Upper lobe of right lung (tissue), 1 donor: Measurements from ENCODE around the gene CYP8B1. TPM values are rescaled to one million over a fixed set of nuclear protein-coding genes. Genes with fewer than 3 reads are reported as not detected.

Source experiments
- ATAC-seq: fragments of 200-7000 bp; cut with Tn5 transposase; one replicate; pipeline ENCODE4 v1.9.1; 2020; ENCODE audit warnings: mild to moderate bottlenecking, moderate library complexity
- DNase-seq: peaks from one replicate; pipeline ENCODE4 v3.0.0-alpha.2; 2020
- H3K27ac ChIP-seq: fragments of 200-600 bp; one replicate; pipeline ENCODE4 v1.8.0; 2022
- H3K27me3 ChIP-seq: fragments of 200-600 bp; one replicate; pipeline ENCODE4 v1.8.0; 2022; ENCODE audit warnings: mild to moderate bottlenecking
- H3K36me3 ChIP-seq: fragments of 200-600 bp; one replicate; pipeline ENCODE4 v1.8.0; 2022
- H3K4me1 ChIP-seq: fragments of 200-600 bp; one replicate; pipeline ENCODE4 v1.8.0; 2022
- H3K4me3 ChIP-seq: fragments of 200-600 bp; one replicate; pipeline ENCODE4 v1.8.0; 2022; ENCODE audit warnings: mild to moderate bottlenecking
- H3K9me3 ChIP-seq: fragments of 200-600 bp; one replicate; pipeline ENCODE4 v1.8.0; 2022
- intact Hi-C: fragments of 100-400 bp; cut with DNase I; formaldehyde crosslinking; loops from one replicate; pipeline ENCODE4 v1.11.0; 2022
- total RNA-seq: library from RNA; stranded (reverse); fragmentation: NEBNext Ultra II Directional; extraction: Animal tissue kit (Norgen Biotek cat#: 25700); gene quantifications from one replicate; pipeline ENCODE4 v1.2.1, GENCODE V29; 2021
- TF ChIP-seq, protein P1 (sequence below): fragments of 200-600 bp; IDR thresholded peaks from one replicate; pipeline ENCODE4 v1.8.0; 2022; ENCODE audit warnings: antibody characterized with exemption
- donor health status: DM: no; HTN: yes; CAD: no; lungs with severe emphysema.

The CYP8B1 gene
- total RNA-seq, 1 donor from 2014 or later = not detected

DNA sequence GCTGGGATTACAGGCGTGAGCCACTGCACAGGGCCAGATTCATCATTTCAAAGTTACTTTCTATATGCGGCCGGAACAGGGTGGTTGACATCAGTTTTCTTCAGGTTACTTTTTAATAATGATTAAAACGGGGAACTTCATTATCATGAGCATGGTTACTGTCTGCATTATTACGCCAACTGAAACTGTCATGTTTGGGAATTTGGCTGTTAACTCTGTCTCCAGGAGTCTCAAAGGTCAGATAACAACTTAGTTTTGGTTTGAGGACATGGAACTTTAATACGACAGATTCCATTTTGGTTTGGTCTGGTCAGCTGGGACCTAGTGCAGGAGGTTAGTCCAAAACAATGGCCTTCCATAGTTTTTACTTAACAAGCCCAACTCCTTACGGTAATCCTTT is 8.5 kb downstream of the CYP8B1 start:
- TF ChIP-seq, protein P1, sequence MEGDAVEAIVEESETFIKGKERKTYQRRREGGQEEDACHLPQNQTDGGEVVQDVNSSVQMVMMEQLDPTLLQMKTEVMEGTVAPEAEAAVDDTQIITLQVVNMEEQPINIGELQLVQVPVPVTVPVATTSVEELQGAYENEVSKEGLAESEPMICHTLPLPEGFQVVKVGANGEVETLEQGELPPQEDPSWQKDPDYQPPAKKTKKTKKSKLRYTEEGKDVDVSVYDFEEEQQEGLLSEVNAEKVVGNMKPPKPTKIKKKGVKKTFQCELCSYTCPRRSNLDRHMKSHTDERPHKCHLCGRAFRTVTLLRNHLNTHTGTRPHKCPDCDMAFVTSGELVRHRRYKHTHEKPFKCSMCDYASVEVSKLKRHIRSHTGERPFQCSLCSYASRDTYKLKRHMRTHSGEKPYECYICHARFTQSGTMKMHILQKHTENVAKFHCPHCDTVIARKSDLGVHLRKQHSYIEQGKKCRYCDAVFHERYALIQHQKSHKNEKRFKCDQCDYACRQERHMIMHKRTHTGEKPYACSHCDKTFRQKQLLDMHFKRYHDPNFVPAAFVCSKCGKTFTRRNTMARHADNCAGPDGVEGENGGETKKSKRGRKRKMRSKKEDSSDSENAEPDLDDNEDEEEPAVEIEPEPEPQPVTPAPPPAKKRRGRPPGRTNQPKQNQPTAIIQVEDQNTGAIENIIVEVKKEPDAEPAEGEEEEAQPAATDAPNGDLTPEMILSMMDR = no peak
- intact Hi-C loops = no loop called here
- Histone ChIP-seq H3K4me1 (no peaks in the 10 kb centered on the region), H3K27me3 (no peaks in the 10 kb centered on the region), H3K36me3 (no peaks in the 10 kb centered on the region), H3K4me3 (no peak overlapping the region), H3K9me3 (no peaks in the 10 kb centered on the region), H3K27ac (no peak overlapping the region)
- DNase-seq = no peak
- no peak for ATAC-seq

DNA sequence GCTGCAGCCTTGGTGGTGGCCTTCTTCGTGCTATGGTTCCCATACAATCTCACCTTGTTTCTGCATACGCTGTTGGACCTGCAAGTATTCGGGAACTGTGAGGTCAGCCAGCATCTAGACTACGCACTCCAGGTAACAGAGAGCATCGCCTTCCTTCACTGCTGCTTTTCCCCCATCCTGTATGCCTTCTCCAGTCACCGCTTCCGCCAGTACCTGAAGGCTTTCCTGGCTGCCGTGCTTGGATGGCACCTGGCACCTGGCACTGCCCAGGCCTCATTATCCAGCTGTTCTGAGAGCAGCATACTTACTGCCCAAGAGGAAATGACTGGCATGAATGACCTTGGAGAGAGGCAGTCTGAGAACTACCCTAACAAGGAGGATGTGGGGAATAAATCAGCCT is 10.4 kb downstream of the CYP8B1 start:
- intact Hi-C loops = no loop called here
- Histone ChIP-seq H3K36me3 (no peaks in the 10 kb centered on the region), H3K27me3 (no peaks in the 10 kb centered on the region), H3K4me3 (no peak overlapping the region), H3K27ac (no peak overlapping the region), H3K4me1 (no peaks in the 10 kb centered on the region), H3K9me3 (no peaks in the 10 kb centered on the region)
- TF ChIP-seq, protein P1 = no peak
- ATAC-seq = no peak
- no peak for DNase-seq

DNA sequence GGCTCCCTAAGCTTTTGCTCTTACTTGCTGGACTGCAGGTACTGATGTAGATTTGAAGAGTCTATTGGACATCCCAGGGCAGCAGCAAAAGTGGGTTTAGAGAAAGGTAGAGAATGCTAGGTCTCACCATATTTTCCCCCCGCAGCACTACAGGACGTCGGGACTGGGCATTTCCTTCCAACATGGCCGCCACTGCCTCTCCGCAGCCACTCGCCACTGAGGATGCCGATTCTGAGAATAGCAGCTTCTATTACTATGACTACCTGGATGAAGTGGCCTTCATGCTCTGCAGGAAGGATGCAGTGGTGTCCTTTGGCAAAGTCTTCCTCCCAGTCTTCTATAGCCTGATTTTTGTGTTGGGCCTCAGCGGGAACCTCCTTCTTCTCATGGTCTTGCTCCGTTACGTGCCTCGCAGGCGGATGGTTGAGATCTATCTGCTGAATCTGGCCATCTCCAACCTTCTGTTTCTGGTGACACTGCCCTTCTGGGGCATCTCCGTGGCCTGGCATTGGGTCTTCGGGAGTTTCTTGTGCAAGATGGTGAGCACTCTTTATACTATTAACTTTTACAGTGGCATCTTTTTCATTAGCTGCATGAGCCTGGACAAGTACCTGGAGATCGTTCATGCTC is 11.2 kb downstream of the CYP8B1 start:
- intact Hi-C loops = no loop called here
- DNase-seq (no peak), ATAC-seq (no peak)
- H3K9me3 ChIP-seq = no peaks in the 10 kb centered on the region
- no peaks in the 10 kb centered on the region for H3K27me3 ChIP-seq
- H3K27ac ChIP-seq = no peak overlapping the region
- no peak overlapping the region for H3K4me3 ChIP-seq
- H3K36me3 ChIP-seq = no peaks in the 10 kb centered on the region
- H3K4me1 ChIP-seq = no peaks in the 10 kb centered on the region
- TF ChIP-seq, protein P1 = no peak

DNA sequence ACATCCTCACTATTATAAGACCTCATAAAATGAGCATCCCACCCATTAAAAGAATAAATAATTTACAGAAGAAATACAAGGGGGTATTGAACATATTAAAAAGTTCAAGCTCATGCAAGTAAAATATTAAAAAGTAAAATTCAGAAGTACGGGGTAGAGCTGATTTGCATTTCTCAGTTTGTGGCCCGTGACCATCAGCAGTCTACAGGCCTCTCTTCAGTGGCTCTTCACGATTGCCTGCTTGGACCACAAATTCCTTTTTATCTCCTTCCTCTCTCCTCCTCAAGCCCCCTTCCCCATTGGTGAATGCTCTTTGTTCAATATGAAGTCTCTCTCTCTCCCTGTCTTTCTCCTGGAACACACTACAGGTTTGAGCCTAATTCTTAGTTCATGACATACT is 19.1 kb downstream of the CYP8B1 start:
- H3K27me3 ChIP-seq = no peaks in the 10 kb centered on the region
- no peaks in the 10 kb centered on the region for H3K9me3 ChIP-seq
- TF ChIP-seq, protein P1 = no peak
- H3K36me3 ChIP-seq = no peaks in the 10 kb centered on the region
- H3K4me3 ChIP-seq = no peak overlapping the region
- intact Hi-C loops = no loop called here
- DNase-seq (no peak), ATAC-seq (no peak)
- no peaks in the 10 kb centered on the region for H3K4me1 ChIP-seq
- H3K27ac ChIP-seq = no peak overlapping the region

DNA sequence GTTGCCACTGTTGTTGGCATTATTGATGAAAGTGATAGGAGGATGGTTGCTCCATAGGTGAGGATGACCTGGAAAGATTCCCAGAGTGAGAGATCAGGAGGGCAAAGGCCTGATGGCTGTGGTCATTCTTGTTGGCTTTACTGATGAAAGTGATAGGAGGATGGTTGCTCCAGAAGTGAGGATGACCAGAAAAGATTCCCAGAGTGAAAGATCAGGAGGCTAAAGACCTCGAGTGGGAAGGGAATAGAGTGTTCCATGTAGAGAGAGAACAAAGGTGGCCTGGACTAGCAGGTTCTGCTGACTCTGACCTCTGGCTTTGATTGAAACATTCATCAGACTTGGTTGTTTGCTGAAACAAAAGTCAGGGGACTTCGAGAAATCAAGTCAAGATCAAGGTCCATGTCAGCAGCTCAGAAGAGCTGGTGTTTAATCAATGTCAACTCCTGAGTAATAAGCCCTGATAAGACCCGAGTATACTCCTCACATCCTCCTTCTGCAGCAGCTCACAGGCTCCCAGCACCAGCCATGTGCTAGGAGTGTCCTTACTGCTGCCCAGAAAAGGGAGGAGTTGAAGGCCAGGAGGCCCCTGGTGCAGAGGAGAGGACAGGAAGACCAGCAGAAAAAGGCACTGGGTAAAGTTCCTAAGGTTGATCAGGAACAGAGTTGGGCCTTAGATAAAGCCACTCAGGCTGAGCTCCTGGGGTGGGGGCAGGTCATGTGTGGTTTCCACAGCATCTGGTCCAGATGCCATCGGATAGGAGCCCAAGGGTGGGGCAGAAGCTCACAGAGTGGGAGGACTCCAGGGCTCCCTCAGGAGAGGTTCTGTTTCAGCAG is 19.9 kb downstream of the CYP8B1 start:
- no peak overlapping the region for H3K27ac ChIP-seq
- no peaks in the 10 kb centered on the region for H3K27me3 ChIP-seq
- H3K9me3 ChIP-seq = no peaks in the 10 kb centered on the region
- TF ChIP-seq, protein P1 = no peak
- ATAC-seq = no peak
- no peaks in the 10 kb centered on the region for H3K36me3 ChIP-seq
- intact Hi-C loops = no loop called here
- H3K4me1 ChIP-seq = no peaks in the 10 kb centered on the region
- no peak overlapping the region for H3K4me3 ChIP-seq
- DNase-seq = no peak
